ENCODE results near the gene IRF2. TPM values are rescaled to one million over a fixed set of nuclear protein-coding genes. Genes with fewer than 3 reads are reported as not detected.

IRF2 gene
- total RNA-seq, 1 donor from 2014 or later = 27.6 TPM

DNA sequence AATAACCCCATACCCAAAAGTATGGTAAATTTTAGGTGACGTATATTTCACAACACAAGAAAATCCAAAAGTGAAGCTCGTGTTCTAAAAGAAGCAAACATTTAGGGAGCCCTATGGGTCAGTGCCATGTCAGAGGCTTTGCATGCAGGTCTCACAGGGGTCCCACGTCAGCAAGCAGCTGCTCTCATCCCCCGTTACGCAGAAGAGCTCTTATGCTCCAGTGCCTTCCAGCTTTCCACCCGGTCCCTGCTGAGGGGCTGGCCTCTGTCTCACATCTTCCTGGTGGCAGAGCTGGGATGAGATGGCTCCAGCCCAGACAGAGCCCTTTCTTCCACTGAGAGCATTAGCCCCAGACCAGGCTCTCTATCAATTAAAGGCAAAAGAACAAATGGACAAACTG, 82.0 kb downstream of the IRF2 start:
- peaks cover 13% of the 10 kb centered on the region for H3K4me1 Mint-ChIP-seq (ENCODE audit: unreplicated experiment)
- DNase-seq (ENCODE audit: low spot score) = no peak
- H3K9me3 Mint-ChIP-seq (ENCODE audit: unreplicated experiment) = no peaks in the 10 kb centered on the region
- H3K27ac Mint-ChIP-seq (ENCODE audit: unreplicated experiment) = no peak overlapping the region
- H3K36me3 Mint-ChIP-seq (ENCODE audit: low read depth, unreplicated experiment) = peaks cover 77% of the 10 kb centered on the region
- H3K27me3 Mint-ChIP-seq (ENCODE audit: unreplicated experiment) = peaks cover 8% of the 10 kb centered on the region
- no peak overlapping the region for H3K4me3 Mint-ChIP-seq (ENCODE audit: unreplicated experiment)
- TF ChIP-seq, protein P1, sequence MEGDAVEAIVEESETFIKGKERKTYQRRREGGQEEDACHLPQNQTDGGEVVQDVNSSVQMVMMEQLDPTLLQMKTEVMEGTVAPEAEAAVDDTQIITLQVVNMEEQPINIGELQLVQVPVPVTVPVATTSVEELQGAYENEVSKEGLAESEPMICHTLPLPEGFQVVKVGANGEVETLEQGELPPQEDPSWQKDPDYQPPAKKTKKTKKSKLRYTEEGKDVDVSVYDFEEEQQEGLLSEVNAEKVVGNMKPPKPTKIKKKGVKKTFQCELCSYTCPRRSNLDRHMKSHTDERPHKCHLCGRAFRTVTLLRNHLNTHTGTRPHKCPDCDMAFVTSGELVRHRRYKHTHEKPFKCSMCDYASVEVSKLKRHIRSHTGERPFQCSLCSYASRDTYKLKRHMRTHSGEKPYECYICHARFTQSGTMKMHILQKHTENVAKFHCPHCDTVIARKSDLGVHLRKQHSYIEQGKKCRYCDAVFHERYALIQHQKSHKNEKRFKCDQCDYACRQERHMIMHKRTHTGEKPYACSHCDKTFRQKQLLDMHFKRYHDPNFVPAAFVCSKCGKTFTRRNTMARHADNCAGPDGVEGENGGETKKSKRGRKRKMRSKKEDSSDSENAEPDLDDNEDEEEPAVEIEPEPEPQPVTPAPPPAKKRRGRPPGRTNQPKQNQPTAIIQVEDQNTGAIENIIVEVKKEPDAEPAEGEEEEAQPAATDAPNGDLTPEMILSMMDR (IDR thresholded peaks at IDR 0.05; ENCODE audit: unreplicated experiment) = no peak

DNA sequence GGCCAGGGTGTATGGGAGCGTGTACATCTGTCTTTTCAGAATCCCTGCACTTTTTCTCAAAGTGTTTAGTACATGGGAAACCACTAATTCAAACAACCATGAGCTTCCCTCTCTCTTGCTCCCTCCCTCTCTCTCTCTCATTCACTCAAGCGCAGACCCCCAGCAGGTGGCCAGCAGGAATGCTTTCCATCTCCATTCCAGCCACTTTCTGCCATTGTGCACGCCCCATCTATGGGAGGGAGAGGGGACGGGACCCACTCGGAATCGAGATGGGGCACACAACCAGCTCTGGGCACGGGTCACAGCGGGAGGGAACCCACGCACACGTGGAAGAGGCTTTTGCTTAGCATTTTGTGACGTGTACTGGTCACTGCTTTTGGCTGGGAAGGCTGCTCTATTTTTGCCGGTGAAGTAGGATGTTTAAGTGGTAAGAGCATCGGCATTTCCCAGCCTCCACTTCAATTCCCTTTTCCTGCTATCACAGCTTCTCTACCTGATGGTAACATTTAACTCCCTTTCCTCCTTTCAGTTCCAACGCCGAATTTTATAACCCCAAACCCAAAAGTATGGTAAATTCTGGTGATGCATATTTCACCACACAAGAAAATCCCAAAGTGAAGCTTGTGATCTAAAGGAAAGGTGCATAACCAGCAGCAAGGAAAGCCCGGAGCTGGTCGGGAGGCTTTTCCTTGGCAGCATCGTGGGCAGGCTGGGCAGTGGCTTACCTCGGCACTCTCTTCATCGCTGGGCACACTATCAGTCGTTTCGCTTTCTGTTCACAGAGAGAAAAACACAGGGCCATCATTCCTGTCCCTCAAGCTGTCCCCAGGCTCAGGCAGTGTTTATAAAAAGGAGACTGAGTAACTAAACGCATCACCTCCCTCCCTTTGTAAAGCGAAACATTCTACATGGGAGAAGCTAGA, 84.1 kb downstream of the IRF2 start:
- Mint-ChIP-seq H3K27me3 (ENCODE audit: unreplicated experiment) (peaks cover 9% of the 10 kb centered on the region), H3K4me1 (ENCODE audit: unreplicated experiment) (peaks cover 32% of the 10 kb centered on the region), H3K27ac (ENCODE audit: unreplicated experiment) (no peak overlapping the region)

DNA sequence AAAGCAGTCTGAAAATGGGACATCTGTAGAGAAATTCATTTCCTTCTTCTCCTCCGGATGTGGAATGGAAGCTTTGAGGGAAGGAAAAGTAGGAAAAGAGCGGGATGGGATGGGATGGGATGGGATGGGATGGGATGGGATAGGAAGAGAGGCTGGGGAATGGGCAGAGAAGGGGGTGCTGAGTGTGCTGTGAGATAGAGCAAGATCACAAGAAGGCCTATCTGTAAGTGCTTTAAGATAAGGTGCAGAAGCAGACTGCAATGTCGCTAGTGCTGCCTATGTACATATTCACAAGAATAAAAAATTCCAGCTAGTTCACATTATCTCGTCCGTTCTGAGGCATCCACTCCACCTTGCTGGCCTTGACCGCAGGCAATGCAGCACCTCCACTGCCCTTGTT, 86.2 kb downstream of the IRF2 start:
- DNase-seq (ENCODE audit: low spot score) = no peak
- peaks cover 62% of the 10 kb centered on the region for H3K36me3 Mint-ChIP-seq (ENCODE audit: low read depth, unreplicated experiment)
- H3K27ac Mint-ChIP-seq (ENCODE audit: unreplicated experiment) = no peak overlapping the region
- TF ChIP-seq, protein P1 (IDR thresholded peaks at IDR 0.05; ENCODE audit: unreplicated experiment) = no peak
- H3K9me3 Mint-ChIP-seq (ENCODE audit: unreplicated experiment) = no peaks in the 10 kb centered on the region
- peaks cover 12% of the 10 kb centered on the region for H3K27me3 Mint-ChIP-seq (ENCODE audit: unreplicated experiment)
- no peak overlapping the region for H3K4me3 Mint-ChIP-seq (ENCODE audit: unreplicated experiment)
- H3K4me1 Mint-ChIP-seq (ENCODE audit: unreplicated experiment) = peaks cover 45% of the 10 kb centered on the region

More for the DNA sequence above, 84.1 kb downstream of the IRF2 start:
- TF ChIP-seq, protein P1 (IDR thresholded peaks at IDR 0.05; ENCODE audit: unreplicated experiment) = no peak
- no peak for DNase-seq (ENCODE audit: low spot score)
- H3K9me3 Mint-ChIP-seq (ENCODE audit: unreplicated experiment) = no peaks in the 10 kb centered on the region
- peak overlapping the region; percentile 81 for H3K4me3 Mint-ChIP-seq (ENCODE audit: unreplicated experiment)
- H3K36me3 Mint-ChIP-seq (ENCODE audit: low read depth, unreplicated experiment) = peaks cover 78% of the 10 kb centered on the region

DNA sequence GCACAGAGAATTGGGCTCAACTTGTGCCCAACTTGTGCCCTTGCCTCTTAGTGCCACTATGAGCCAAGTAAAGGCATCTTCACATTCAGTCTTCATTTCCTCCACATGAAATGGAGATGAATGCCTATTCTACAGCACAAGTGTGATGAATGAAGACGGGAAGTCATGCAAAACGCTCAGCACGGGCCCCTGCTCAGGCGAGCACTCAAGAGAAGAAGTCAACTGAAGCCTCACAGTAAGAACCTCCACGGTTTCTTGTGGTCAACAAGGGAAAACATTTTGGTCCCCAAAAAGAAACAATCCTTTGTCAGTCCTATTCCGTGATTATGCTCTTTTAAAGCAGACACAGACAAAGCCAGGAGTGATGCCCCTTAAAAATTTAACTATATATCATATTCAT, 87.0 kb downstream of the IRF2 start:
- Mint-ChIP-seq H3K4me3 (ENCODE audit: unreplicated experiment) (no peak overlapping the region), H3K27me3 (ENCODE audit: unreplicated experiment) (peaks cover 9% of the 10 kb centered on the region), H3K9me3 (ENCODE audit: unreplicated experiment) (no peaks in the 10 kb centered on the region), H3K27ac (ENCODE audit: unreplicated experiment) (peak overlapping the region; percentile 40), H3K36me3 (ENCODE audit: low read depth, unreplicated experiment) (peaks cover 55% of the 10 kb centered on the region), H3K4me1 (ENCODE audit: unreplicated experiment) (peaks cover 52% of the 10 kb centered on the region)
- TF ChIP-seq, protein P1 (IDR thresholded peaks at IDR 0.05; ENCODE audit: unreplicated experiment) = no peak
- no peak for DNase-seq (ENCODE audit: low spot score)

DNA sequence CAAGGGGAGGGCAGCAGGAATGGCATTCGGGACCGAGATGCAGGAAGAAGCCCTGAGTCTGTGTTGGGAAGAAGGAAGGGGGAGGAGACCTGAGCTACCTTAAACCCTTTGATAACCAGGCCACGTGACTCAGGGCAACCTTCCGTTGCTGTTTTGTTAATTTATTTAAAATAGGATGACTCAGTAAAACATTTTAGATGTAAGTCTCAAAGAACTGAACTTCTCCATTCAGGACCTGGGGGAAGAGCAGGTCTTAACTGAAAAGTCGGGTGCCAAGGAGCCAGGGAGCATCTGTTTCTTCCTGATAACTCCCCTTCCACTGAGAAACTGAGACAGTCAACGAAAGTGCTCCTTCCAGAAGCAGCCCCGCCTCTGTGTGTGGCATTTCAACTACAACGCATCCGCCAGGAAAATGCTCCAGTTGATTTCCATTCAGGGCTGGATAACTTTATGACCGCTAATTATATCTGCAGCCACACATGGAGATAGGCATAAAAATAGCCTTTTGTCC, 88.0 kb downstream of the IRF2 start:
- Mint-ChIP-seq H3K4me1 (ENCODE audit: unreplicated experiment) (peaks cover 62% of the 10 kb centered on the region), H3K27ac (ENCODE audit: unreplicated experiment) (peak overlapping the region; percentile 86), H3K27me3 (ENCODE audit: unreplicated experiment) (peaks cover 9% of the 10 kb centered on the region), H3K36me3 (ENCODE audit: low read depth, unreplicated experiment) (peaks cover 45% of the 10 kb centered on the region), H3K9me3 (ENCODE audit: unreplicated experiment) (no peaks in the 10 kb centered on the region), H3K4me3 (ENCODE audit: unreplicated experiment) (no peak overlapping the region)
- DNase-seq (ENCODE audit: low spot score) = no peak
- TF ChIP-seq, protein P1 (IDR thresholded peaks at IDR 0.05; ENCODE audit: unreplicated experiment) = no peak
